GM12875 (cell line): ENCODE measurements around the gene ZNF844.
"Not testable (repeated sequence)": the region's sequence is repeated elsewhere in the genome, so short reads cannot be mapped to it uniquely, and the experiment has no call there.

Experiments used
- H3K4me3 ChIP-seq: one replicate; pipeline ENCODE4 v1.5.1; 2011; ENCODE audit warnings: low read depth, low read length, control low read depth
- TF ChIP-seq, protein P1 (sequence below): IDR thresholded peaks from 2 replicates; pipeline ENCODE4 v1.5.1; 2011; ENCODE audit warnings: low read depth, mild to moderate bottlenecking, control low read depth, inconsistent platforms, low read length, moderate library complexity, borderline replicate concordance; ENCODE audit not compliant: insufficient read depth

ZNF844 gene

DNA sequence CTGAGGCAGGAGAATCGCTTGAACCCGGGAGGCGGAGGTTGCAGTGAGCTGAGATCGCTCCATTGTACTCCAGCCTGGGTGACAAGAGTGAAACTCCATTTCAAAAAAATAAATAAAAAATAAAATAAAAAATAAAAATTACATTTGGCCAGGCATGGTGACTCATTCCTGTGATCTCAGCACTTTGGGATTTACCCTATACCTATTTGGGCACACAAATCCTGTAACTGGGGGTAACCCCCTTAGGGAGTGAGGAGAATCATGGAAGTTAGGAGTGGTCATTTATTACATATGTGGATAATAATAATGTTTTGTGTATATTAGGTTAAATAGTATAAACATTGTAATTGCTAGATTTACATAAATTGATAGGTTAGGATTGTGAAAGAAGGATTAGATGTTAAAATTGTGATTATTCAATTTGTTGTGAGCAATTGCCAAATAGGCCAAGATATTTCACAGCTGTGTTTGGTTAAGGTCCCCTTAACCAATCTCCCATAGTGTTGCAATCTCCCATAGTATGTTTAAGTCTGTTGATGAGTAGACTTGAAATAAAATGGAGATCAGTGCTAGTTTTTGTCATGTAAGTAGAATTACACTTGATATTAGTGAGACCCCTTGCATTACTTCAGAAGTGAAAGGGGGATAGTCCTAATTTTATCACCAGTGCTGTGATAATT, 30.7 kb downstream of the ZNF844 start:
- TF ChIP-seq, protein P1, sequence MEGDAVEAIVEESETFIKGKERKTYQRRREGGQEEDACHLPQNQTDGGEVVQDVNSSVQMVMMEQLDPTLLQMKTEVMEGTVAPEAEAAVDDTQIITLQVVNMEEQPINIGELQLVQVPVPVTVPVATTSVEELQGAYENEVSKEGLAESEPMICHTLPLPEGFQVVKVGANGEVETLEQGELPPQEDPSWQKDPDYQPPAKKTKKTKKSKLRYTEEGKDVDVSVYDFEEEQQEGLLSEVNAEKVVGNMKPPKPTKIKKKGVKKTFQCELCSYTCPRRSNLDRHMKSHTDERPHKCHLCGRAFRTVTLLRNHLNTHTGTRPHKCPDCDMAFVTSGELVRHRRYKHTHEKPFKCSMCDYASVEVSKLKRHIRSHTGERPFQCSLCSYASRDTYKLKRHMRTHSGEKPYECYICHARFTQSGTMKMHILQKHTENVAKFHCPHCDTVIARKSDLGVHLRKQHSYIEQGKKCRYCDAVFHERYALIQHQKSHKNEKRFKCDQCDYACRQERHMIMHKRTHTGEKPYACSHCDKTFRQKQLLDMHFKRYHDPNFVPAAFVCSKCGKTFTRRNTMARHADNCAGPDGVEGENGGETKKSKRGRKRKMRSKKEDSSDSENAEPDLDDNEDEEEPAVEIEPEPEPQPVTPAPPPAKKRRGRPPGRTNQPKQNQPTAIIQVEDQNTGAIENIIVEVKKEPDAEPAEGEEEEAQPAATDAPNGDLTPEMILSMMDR: no peak

GRCh38 chr19:12098040-12098439, 33.5 kb downstream of the ZNF844 start:
- TF ChIP-seq, protein P1: no peak
- no peak overlapping the region for H3K4me3 ChIP-seq

More for the DNA sequence above, 30.7 kb downstream of the ZNF844 start:
- H3K4me3 ChIP-seq: no peak overlapping the region

DNA sequence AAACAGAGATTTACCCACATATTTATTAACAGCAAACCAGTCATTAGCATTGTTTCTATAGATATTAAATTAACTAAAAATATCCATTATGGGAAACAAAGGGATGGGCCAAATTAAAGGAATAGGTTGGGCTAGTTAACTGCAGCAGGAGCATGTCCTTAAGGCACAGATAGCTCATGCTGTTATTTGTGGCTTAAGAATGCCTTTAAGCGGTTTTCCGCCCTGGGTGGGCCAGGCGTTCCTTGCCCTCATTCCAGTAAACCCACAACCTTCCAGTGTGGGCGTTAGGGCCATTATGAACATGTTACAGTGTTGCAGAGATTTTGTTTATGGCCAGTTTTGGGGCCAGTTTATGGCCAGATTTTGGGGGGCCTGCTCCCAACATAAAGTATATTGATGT, 39.4 kb downstream of the ZNF844 start:
- not testable (repeated sequence) for H3K4me3 ChIP-seq

GRCh38 chr19:12111176-12111575, 46.6 kb downstream of the ZNF844 start:
- H3K4me3 ChIP-seq: no peak overlapping the region
- TF ChIP-seq, protein P1: no peak

DNA sequence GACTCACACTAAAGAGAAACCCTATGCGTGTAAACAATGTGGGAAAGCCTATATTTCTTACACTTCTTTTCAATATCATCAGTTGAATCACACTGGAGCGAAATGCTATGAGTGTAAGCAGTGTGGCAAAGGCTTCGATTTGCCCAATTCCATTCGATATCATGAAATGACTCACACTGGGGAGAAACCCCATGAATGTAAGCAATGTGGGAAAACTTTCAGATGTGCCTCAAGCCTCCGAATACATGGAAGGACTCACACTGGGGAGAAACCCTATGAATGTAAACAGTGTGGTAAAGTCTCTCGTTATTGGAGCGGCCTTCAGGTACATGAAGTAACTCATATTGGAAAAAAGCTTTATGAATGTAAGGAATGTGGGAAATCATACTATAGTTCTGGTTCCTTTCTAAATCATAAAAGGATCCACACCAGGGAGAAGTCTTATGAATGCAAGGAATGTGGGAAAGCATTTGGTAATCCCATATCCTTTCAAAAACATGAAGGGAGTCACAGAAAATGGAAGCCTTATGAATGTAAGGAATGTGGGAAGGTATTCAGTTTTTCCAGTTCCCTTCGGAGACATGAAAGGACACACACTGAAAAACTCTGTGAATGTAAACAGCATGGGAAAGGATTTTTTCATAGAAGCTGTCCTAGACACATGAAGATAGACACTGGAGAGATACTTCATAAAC, 47.6 kb downstream of the ZNF844 start:
- TF ChIP-seq, protein P1: no peak
- no peak overlapping the region for H3K4me3 ChIP-seq

DNA sequence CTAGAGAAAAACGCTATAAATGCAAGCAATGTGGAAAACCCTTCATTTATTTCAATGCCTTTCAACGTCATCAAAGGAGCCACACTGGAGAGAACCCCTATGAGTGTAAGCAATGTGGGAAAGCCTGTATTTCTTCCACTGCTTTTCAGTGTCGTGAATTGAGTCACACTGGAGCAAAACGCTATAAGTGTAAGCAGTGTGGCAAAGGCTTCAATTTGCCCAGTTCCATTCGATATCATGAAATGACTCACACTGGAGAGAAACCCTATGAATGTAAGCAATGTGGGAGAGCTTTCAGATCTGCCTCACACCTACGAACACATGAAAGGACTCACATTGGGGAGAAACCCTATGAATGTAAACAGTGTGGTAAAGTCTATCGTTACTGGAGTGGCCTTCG, 48.2 kb downstream of the ZNF844 start:
- no peak overlapping the region for H3K4me3 ChIP-seq
- TF ChIP-seq, protein P1: no peak

DNA sequence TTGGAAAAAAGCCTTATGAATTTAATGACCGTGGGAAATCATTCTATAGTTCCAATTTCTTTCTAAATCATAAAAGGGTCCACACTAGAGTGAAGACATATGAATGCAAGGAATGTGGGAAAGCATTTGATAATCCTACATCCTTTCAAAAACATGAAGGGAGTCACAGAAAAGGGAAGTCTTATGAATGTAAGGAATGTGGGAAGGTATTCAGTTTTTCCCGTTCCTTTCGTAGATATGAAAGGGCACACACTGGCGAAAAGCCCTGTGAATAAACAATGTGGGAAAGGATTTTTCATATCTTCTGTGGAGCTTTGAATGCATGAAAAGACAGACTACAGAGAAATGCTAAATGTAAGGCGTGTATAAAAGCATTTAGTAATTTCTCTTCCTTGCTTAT, 48.6 kb downstream of the ZNF844 start:
- no peak overlapping the region for H3K4me3 ChIP-seq
- TF ChIP-seq, protein P1: no peak
